GM12878 (cell line): ENCODE measurements around the gene PLAGL1. TPM values are rescaled to one million over a fixed set of nuclear protein-coding genes. Genes with fewer than 3 reads are reported as not detected.

Source experiments
- ATAC-seq: fragments of 200-7000 bp; cut with Tn5 transposase; 3 replicates; pipeline ENCODE4 v1.9.1; 2020; ENCODE audit warnings: mild to moderate bottlenecking, moderate library complexity
- BruUV-seq: library from RNA; stranded (reverse); fragments of 400-500 nt; replicated peaks from 2 replicates; lab custom pipeline; 2021; lab: Mats Ljungman, UMichigan
- CTCF ChIA-PET: fragments of 300-600 bp; sonication (Branson Sonifier 250); formaldehyde crosslinking; extraction: SDS; loops from one replicate; lab custom pipeline; 2021; ENCODE audit warnings: inconsistent platforms; lab: Yijun Ruan, JAX
- POLR2A ChIA-PET: fragments of 350-600 bp; formaldehyde crosslinking; extraction: SDS; loops from one replicate; lab custom pipeline; 2021; ENCODE audit warnings: inconsistent platforms; lab: Charles Lee
- RAD21 ChIA-PET: fragments of 300-600 bp; sonication (Branson Sonifier 250); formaldehyde crosslinking; loops from one replicate; lab custom pipeline; 2023; ENCODE audit warnings: antibody characterized with exemption; ENCODE audit not compliant: unreplicated experiment; lab: Charles Lee
- SMC1A ChIA-PET: fragments of 300-600 bp; sonication (Branson Sonifier 250); formaldehyde crosslinking; loops from one replicate; lab custom pipeline; 2023; ENCODE audit not compliant: unreplicated experiment, uncharacterized antibody; lab: Charles Lee
- DNase-seq: peaks from one replicate; pipeline ENCODE4 v3.0.0-alpha.2; 2011; ENCODE audit warnings: low read depth, low spot score
- FAIRE-seq: peaks from 3 replicates; lab custom pipeline; 2011; peaks lifted over from hg19 to GRCh38; lab: Jason Lieb, UNC
- H2AFZ ChIP-seq: 2 replicates; pipeline ENCODE4 v1.6.0; 2011; ENCODE audit warnings: low read depth, low read length, control low read depth; ENCODE audit not compliant: control insufficient read depth
- H3K27ac ChIP-seq: 2 replicates; pipeline ENCODE4 v1.5.1; 2011; ENCODE audit warnings: control low read depth; ENCODE audit not compliant: control insufficient read depth, insufficient read depth
- H3K27me3 ChIP-seq, 2 experiments: replicated peaks in 1 of 2; 2 replicates each; pipeline versions ENCODE4 v1.6.0 to v1.6.1; 2011; ENCODE audit warnings: low read length in 1 of 2; ENCODE audit not compliant: control insufficient read depth in 2 of 2, insufficient read depth in 2 of 2
- H3K36me3 ChIP-seq, 2 experiments: 2 replicates each; pipeline ENCODE4 v1.5.1; 2011; ENCODE audit warnings: low read length in 1 of 2; ENCODE audit not compliant: control insufficient read depth in 2 of 2, insufficient read depth in 2 of 2
- H3K4me1 ChIP-seq: 2 replicates; pipeline ENCODE4 v1.6.1; 2011; ENCODE audit warnings: mild to moderate bottlenecking, low read length, moderate library complexity, mixed read lengths; ENCODE audit not compliant: control insufficient read depth, insufficient read depth
- H3K4me2 ChIP-seq: 2 replicates; pipeline ENCODE4 v1.6.0; 2011; ENCODE audit warnings: control low read depth; ENCODE audit not compliant: control insufficient read depth, insufficient read depth
- H3K4me3 ChIP-seq: fragments of 200-600 bp; sonication (generic); 2 replicates; pipeline ENCODE4 v1.5.1; 2016
- H3K79me2 ChIP-seq: 2 replicates; pipeline ENCODE4 v1.6.0; 2011; ENCODE audit warnings: low read length; ENCODE audit not compliant: control insufficient read depth, insufficient read depth
- H3K9ac ChIP-seq: 2 replicates; pipeline ENCODE4 v1.8.0; 2011; ENCODE audit warnings: low read length, control low read depth, mixed read lengths; ENCODE audit not compliant: control insufficient read depth, insufficient read depth
- H3K9me3 ChIP-seq: replicated peaks from 3 replicates; pipeline ENCODE4 v1.5.1; 2011; ENCODE audit warnings: mild to moderate bottlenecking, low read length; ENCODE audit not compliant: control insufficient read depth, insufficient read depth
- H4K20me1 ChIP-seq: 2 replicates; pipeline ENCODE4 v1.6.0; 2011; ENCODE audit not compliant: control insufficient read depth, insufficient read depth
- BMI1 ChIP-seq: fragments of 450-650 bp; IDR thresholded peaks from 2 replicates; pipeline ENCODE4 v1.6.1; 2016; ENCODE audit warnings: mild to moderate bottlenecking, moderate library complexity, borderline replicate concordance
- CBFB ChIP-seq: IDR thresholded peaks from 2 replicates; pipeline ENCODE4 v1.6.1; 2016; ENCODE audit warnings: antibody characterized with exemption, low read depth
- CEBPB ChIP-seq, 2 experiments: fragments of 150-350 bp in 1 of 2; IDR thresholded peaks; 2 replicates each; pipeline ENCODE4 v1.6.1; 2012 to 2014; ENCODE audit warnings: low read depth in 2 of 2, low read length in 2 of 2, borderline replicate concordance in 1 of 2, inconsistent platforms in 1 of 2
- HDGF ChIP-seq: fragments of 450-650 bp; IDR thresholded peaks from 2 replicates; pipeline ENCODE4 v1.6.1; 2016; ENCODE audit warnings: antibody characterized with exemption
- MEF2B ChIP-seq: fragments of 450-650 bp; IDR thresholded peaks from 2 replicates; pipeline ENCODE4 v1.6.1; 2018; ENCODE audit warnings: mild to moderate bottlenecking, moderate library complexity; ENCODE audit not compliant: partially characterized antibody, poor library complexity, severe bottlenecking
- NFYB ChIP-seq: IDR thresholded peaks from 2 replicates; pipeline ENCODE4 v1.6.1; 2011; ENCODE audit warnings: low read depth, mild to moderate bottlenecking, low read length, improper control_type of control experiment, moderate library complexity; ENCODE audit not compliant: insufficient read depth
- TAF1 ChIP-seq: IDR thresholded peaks from 2 replicates; pipeline ENCODE4 v1.6.1; 2011; ENCODE audit warnings: mild to moderate bottlenecking, low read depth, low read length, borderline replicate concordance
- YBX1 ChIP-seq: fragments of 450-650 bp; IDR thresholded peaks from 2 replicates; pipeline ENCODE4 v1.6.1; 2016; ENCODE audit warnings: antibody characterized with exemption
- WGBS: methylation state at CpG from one replicate; pipeline ENCODE4 v1.1.6; 2016; ENCODE audit warnings: low lambda C conversion rate; ENCODE audit not compliant: insufficient replicate concordance, insufficient coverage; ENCODE audit errors: missing lambda C conversion rate; 5-methylcytosine and 5-hydroxymethylcytosine counted together
- in situ Hi-C: fragments of 300-500 bp; cut with MboI; formaldehyde crosslinking; loops from 9 replicates; pipeline ENCODE4 v1.14.3; 2018; ENCODE audit warnings: mixed read lengths
- intact Hi-C: fragments of 100-400 bp; cut with micrococcal nuclease; formaldehyde crosslinking; loops from one replicate; pipeline ENCODE4 v1.14.2; 2022; ENCODE audit not compliant: unreplicated experiment
- polyA plus RNA-seq, 11 experiments: library from polyadenylated mRNA; depleted of rRNA in 4 of 11; unstranded in 6 of 11; stranded (reverse) in 5 of 11; fragments of >200 nt; fragmentation: Nextera tagmentation in 4 of 11; fragmentation: Illumina TruSeq in 1 of 11; extraction: Ambion mirVana in 4 of 11; extraction: Trizol in 1 of 11; gene quantifications; 1 replicate in 1 of 11; 2 replicates in 10 of 11; pipeline versions ENCODE4 v1.2.1 to v1.2.3, GENCODE V29; 2011 to 2016; ENCODE audit warnings: inconsistent platforms in 2 of 11, missing spikeins in 2 of 11, low read depth in 1 of 11
- total RNA-seq, 4 experiments: library from RNA; depleted of rRNA in 3 of 4; stranded (reverse); fragments of >200 nt in 3 of 4; fragmentation: Illumina TruSeq in 1 of 4; extraction: Trizol in 1 of 4; gene quantifications; 2 replicates each; pipeline versions ENCODE4 v1.2.1 to v1.2.3, GENCODE V29; 2013 to 2021
- TF ChIP-seq, protein P1 (sequence below): IDR thresholded peaks from 2 replicates; pipeline ENCODE4 v1.6.1; 2012; ENCODE audit warnings: low read depth, low read length, improper control_type of control experiment
- TF ChIP-seq, protein P2 (sequence below): IDR thresholded peaks from 2 replicates; pipeline ENCODE4 v1.6.1; 2012; ENCODE audit warnings: improper control_type of control experiment, low read depth, low read length; ENCODE audit not compliant: insufficient replicate concordance
- TF ChIP-seq, protein P3 (sequence below): fragments of 450-650 bp; formaldehyde crosslinking; IDR thresholded peaks from 2 replicates; pipeline ENCODE4 v1.5.0; 2022; ENCODE audit warnings: mild to moderate bottlenecking, missing genetic modification characterization
- TF ChIP-seq, protein P4 (sequence below): fragments of 450-650 bp; IDR thresholded peaks from 2 replicates; pipeline ENCODE4 v1.6.1; 2017; ENCODE audit warnings: low read depth, mild to moderate bottlenecking, moderate library complexity

PLAGL1 gene
- total and polyA plus RNA-seq, 10 of the 15 experiments (the other 5 are each of a cell fraction or from before 2014, with no cell fraction given) = 2.6 to 19.1 (median 5.7) TPM

DNA sequence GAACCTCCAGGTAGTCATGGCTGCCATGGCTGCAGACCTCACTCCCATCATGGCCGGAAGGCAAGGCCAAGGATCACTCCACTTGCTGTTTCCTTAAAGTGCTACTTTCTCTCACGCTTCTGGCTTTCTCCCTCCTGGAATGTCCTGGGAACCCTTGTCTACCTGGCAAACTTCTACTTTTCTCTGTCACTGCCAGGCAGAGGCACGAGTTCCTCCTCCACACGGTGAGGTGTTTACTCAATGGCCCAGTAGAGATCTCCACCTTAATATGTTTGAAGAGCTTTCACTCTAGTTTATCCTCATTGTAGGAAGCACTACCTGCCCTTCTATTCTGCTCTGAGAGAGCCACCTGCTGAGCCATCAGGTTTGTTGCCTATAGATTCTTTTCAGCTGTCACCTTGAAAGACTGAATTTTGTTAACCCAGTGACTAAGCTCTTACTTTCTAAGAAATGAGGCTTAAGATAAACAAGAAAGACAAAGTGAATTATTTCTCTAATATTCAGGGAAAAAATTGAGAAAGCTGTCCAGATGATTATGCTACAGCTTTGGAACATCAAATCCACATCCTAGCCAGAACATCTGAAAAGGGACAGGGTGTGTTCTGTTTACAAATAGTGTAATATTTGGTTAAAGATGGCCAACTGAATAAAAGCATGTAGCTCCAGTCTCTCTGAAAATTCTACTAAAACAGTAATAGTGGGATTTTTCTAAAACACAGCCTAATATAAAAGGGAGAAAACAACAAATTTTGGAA lies 54.9 kb downstream of the PLAGL1 start:
- Histone ChIP-seq H3K4me2 (no peak overlapping the region), H3K27ac (no peak overlapping the region), H2AFZ (no peak overlapping the region), H4K20me1 (no peaks in the 10 kb centered on the region), H3K4me1 (no peaks in the 10 kb centered on the region; the same call in 1 of the 2 replicates), H3K4me3 (no peak overlapping the region), H3K9ac (no peak overlapping the region), H3K79me2 (no peaks in the 10 kb centered on the region), H3K36me3 (no peaks in the 10 kb centered on the region), H3K9me3 (no peaks in the 10 kb centered on the region), H3K27me3 (no peaks in the 10 kb centered on the region)
- SMC1A ChIA-PET = interaction anchor here (1.1 to 3.3 kb wide), 2 partner anchors 10 to 13 kb away, joined by 4 to 12 read pairs; no protein-coding TSS in a partner anchor
- POLR2A ChIA-PET = no interaction called here
- ATAC-seq = no peak
- BruUV-seq = no TSS peak
- FAIRE-seq = no peak
- WGBS = 67% methylated on average over 4 of the region's 4 CpGs
- in situ Hi-C loops (no loop called here), intact Hi-C loops (no loop called here)
- CTCF ChIA-PET = interaction anchor here (1.3 to 1.7 kb wide), 3 partner anchors 9 to 13 kb away, joined by 3 to 12 read pairs (median 8); no protein-coding TSS in a partner anchor
- DNase-seq = no peak
- RAD21 ChIA-PET = interaction anchor here (1.3 kb wide), 1 partner anchor 13 kb away, joined by 6 read pairs; no protein-coding TSS in a partner anchor
- TF ChIP-seq MEF2B = no peak
- TF ChIP-seq TAF1 = no peak
- TF ChIP-seq, protein P1, sequence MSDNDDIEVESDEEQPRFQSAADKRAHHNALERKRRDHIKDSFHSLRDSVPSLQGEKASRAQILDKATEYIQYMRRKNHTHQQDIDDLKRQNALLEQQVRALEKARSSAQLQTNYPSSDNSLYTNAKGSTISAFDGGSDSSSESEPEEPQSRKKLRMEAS = no peak
- no peak for TF ChIP-seq CEBPB (IDR thresholded peaks at IDR 0.05; ENCODE audit: borderline replicate concordance in 1 of 2, low read depth in 2 of 2, low read length in 2 of 2)
- no peak for TF ChIP-seq BMI1
- TF ChIP-seq, protein P2, sequence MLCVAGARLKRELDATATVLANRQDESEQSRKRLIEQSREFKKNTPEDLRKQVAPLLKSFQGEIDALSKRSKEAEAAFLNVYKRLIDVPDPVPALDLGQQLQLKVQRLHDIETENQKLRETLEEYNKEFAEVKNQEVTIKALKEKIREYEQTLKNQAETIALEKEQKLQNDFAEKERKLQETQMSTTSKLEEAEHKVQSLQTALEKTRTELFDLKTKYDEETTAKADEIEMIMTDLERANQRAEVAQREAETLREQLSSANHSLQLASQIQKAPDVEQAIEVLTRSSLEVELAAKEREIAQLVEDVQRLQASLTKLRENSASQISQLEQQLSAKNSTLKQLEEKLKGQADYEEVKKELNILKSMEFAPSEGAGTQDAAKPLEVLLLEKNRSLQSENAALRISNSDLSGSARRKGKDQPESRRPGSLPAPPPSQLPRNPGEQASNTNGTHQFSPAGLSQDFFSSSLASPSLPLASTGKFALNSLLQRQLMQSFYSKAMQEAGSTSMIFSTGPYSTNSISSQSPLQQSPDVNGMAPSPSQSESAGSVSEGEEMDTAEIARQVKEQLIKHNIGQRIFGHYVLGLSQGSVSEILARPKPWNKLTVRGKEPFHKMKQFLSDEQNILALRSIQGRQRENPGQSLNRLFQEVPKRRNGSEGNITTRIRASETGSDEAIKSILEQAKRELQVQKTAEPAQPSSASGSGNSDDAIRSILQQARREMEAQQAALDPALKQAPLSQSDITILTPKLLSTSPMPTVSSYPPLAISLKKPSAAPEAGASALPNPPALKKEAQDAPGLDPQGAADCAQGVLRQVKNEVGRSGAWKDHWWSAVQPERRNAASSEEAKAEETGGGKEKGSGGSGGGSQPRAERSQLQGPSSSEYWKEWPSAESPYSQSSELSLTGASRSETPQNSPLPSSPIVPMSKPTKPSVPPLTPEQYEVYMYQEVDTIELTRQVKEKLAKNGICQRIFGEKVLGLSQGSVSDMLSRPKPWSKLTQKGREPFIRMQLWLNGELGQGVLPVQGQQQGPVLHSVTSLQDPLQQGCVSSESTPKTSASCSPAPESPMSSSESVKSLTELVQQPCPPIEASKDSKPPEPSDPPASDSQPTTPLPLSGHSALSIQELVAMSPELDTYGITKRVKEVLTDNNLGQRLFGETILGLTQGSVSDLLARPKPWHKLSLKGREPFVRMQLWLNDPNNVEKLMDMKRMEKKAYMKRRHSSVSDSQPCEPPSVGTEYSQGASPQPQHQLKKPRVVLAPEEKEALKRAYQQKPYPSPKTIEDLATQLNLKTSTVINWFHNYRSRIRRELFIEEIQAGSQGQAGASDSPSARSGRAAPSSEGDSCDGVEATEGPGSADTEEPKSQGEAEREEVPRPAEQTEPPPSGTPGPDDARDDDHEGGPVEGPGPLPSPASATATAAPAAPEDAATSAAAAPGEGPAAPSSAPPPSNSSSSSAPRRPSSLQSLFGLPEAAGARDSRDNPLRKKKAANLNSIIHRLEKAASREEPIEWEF = no peak
- TF ChIP-seq NFYB = no peak
- no peak for TF ChIP-seq HDGF
- TF ChIP-seq, protein P3, sequence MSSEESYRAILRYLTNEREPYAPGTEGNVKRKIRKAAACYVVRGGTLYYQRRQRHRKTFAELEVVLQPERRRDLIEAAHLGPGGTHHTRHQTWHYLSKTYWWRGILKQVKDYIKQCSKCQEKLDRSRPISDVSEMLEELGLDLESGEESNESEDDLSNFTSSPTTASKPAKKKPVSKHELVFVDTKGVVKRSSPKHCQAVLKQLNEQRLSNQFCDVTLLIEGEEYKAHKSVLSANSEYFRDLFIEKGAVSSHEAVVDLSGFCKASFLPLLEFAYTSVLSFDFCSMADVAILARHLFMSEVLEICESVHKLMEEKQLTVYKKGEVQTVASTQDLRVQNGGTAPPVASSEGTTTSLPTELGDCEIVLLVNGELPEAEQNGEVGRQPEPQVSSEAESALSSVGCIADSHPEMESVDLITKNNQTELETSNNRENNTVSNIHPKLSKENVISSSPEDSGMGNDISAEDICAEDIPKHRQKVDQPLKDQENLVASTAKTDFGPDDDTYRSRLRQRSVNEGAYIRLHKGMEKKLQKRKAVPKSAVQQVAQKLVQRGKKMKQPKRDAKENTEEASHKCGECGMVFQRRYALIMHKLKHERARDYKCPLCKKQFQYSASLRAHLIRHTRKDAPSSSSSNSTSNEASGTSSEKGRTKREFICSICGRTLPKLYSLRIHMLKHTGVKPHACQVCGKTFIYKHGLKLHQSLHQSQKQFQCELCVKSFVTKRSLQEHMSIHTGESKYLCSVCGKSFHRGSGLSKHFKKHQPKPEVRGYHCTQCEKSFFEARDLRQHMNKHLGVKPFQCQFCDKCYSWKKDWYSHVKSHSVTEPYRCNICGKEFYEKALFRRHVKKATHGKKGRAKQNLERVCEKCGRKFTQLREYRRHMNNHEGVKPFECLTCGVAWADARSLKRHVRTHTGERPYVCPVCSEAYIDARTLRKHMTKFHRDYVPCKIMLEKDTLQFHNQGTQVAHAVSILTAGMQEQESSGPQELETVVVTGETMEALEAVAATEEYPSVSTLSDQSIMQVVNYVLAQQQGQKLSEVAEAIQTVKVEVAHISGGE (CRISPR knock-in tag) = no peak
- TF ChIP-seq, protein P4, sequence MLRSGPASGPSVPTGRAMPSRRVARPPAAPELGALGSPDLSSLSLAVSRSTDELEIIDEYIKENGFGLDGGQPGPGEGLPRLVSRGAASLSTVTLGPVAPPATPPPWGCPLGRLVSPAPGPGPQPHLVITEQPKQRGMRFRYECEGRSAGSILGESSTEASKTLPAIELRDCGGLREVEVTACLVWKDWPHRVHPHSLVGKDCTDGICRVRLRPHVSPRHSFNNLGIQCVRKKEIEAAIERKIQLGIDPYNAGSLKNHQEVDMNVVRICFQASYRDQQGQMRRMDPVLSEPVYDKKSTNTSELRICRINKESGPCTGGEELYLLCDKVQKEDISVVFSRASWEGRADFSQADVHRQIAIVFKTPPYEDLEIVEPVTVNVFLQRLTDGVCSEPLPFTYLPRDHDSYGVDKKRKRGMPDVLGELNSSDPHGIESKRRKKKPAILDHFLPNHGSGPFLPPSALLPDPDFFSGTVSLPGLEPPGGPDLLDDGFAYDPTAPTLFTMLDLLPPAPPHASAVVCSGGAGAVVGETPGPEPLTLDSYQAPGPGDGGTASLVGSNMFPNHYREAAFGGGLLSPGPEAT = no peak
- TF ChIP-seq CBFB = no peak
- no peak for TF ChIP-seq YBX1
